ENCODE measurements around the gene CD83. TPM values are rescaled to one million over a fixed set of nuclear protein-coding genes. Genes with fewer than 3 reads are reported as not detected.

CD83 gene
- total and polyA plus RNA-seq, 9 of the 15 experiments (the other 6 are each of a cell fraction or from before 2014, with no cell fraction given), result 2.5 to 4.1 (median 3.4) TPM

DNA sequence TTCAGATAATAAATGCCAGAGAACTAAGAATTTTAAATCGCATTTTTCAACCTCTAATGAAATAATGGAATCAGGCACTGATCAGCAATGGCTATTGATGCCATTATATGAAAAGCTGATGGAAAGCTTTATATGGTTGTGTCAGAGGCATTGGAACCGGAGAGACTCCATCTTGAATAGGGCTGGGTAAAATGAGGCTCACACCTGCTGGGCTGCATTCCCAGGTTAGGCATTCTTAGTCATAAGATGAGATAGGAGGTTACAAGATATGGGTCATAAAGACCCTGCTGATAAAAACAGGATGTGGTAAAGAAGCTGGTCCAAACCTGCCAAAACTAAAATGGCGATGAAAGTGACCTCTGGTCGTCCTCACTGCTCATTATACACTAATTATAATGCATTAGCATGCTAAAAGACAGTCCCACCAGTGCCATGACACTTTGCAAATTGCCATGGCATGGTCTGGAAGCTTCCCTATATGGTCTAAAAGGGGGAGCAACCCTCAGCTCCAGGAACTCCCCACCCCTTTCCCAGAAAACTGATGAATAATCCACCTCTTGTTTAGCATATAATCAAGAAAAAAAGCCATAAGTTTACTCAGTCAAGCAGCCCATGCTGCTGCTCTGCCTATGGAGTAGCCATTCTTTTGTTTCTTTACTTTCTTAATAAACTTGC lies 40.2 kb upstream of the CD83 start (continued):
- TF ChIP-seq, protein P1, sequence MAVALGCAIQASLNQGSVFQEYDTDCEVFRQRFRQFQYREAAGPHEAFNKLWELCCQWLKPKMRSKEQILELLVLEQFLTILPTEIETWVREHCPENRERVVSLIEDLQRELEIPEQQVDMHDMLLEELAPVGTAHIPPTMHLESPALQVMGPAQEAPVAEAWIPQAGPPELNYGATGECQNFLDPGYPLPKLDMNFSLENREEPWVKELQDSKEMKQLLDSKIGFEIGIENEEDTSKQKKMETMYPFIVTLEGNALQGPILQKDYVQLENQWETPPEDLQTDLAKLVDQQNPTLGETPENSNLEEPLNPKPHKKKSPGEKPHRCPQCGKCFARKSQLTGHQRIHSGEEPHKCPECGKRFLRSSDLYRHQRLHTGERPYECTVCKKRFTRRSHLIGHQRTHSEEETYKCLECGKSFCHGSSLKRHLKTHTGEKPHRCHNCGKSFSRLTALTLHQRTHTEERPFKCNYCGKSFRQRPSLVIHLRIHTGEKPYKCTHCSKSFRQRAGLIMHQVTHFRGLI (CRISPR knock-in tag; IDR thresholded peaks at IDR 0.05), result peak; percentile 94
- TF ChIP-seq RFX7 (CRISPR knock-in tag; IDR thresholded peaks at IDR 0.05) (peak; percentile 87), BRCA1 (IDR thresholded peaks at IDR 0.05) (no peak), BRCA1 (CRISPR knock-in tag; IDR thresholded peaks at IDR 0.05) (no peak), ZNF121 (CRISPR knock-in tag; conservative IDR thresholded peaks at IDR 0.05) (no peak), ARID1B (IDR thresholded peaks at IDR 0.05) (no peak), DACH1 (IDR thresholded peaks at IDR 0.05; ENCODE audit: partially characterized antibody) (no peak), DPF2 (IDR thresholded peaks at IDR 0.05) (peak; percentile 43; the same call in 1 of the 2 replicates), IRF1 (CRISPR knock-in tag; IDR thresholded peaks at IDR 0.05; ENCODE audit: borderline replicate concordance) (no peak), HNRNPK (IDR thresholded peaks at IDR 0.05; ENCODE audit: low read depth, low read length, poor library complexity, severe bottlenecking) (no peak), LARP7 (IDR thresholded peaks at IDR 0.05) (no peak), CC2D1A (IDR thresholded peaks at IDR 0.05) (no peak), FOXM1 (IDR thresholded peaks at IDR 0.05; ENCODE audit: low read depth) (no peak), FOXM1 (CRISPR knock-in tag; IDR thresholded peaks at IDR 0.05; ENCODE audit: low read depth) (no peak), CEBPB (tag; IDR thresholded peaks at IDR 0.05) (no peak), TCFL5 (CRISPR knock-in tag; conservative IDR thresholded peaks at IDR 0.05) (peak; percentile 79), ZNF134 (CRISPR knock-in tag; conservative IDR thresholded peaks at IDR 0.05) (peak; percentile 86), HEY1 (CRISPR knock-in tag; IDR thresholded peaks at IDR 0.05; ENCODE audit: borderline replicate concordance) (peak; percentile 79; the same call in 1 of the 2 replicates), ZNF165 (CRISPR knock-in tag; IDR thresholded peaks at IDR 0.05; ENCODE audit: borderline replicate concordance) (no peak), U2AF2 (optimal IDR thresholded peaks at IDR 0.05; ENCODE audit: low read depth, low read length) (no peak), ZNF644 (tag; IDR thresholded peaks at IDR 0.05; ENCODE audit: low read depth) (peak; percentile 93), CBFA2T2 (conservative IDR thresholded peaks at IDR 0.05) (no peak), MYC (IDR thresholded peaks at IDR 0.05; ENCODE audit: low read depth, low read length) (no peak), MYC (CRISPR knock-in tag; IDR thresholded peaks at IDR 0.05; ENCODE audit: borderline replicate concordance, low read depth) (peak; percentile 54; the same call in 1 of the 2 replicates), ZNF274 (IDR thresholded peaks at IDR 0.05; ENCODE audit: borderline replicate concordance, low read depth, low read length) (no peak), PTRF (tag; IDR thresholded peaks at IDR 0.05) (peak; percentile 83)
- TF ChIP-seq, protein P2, sequence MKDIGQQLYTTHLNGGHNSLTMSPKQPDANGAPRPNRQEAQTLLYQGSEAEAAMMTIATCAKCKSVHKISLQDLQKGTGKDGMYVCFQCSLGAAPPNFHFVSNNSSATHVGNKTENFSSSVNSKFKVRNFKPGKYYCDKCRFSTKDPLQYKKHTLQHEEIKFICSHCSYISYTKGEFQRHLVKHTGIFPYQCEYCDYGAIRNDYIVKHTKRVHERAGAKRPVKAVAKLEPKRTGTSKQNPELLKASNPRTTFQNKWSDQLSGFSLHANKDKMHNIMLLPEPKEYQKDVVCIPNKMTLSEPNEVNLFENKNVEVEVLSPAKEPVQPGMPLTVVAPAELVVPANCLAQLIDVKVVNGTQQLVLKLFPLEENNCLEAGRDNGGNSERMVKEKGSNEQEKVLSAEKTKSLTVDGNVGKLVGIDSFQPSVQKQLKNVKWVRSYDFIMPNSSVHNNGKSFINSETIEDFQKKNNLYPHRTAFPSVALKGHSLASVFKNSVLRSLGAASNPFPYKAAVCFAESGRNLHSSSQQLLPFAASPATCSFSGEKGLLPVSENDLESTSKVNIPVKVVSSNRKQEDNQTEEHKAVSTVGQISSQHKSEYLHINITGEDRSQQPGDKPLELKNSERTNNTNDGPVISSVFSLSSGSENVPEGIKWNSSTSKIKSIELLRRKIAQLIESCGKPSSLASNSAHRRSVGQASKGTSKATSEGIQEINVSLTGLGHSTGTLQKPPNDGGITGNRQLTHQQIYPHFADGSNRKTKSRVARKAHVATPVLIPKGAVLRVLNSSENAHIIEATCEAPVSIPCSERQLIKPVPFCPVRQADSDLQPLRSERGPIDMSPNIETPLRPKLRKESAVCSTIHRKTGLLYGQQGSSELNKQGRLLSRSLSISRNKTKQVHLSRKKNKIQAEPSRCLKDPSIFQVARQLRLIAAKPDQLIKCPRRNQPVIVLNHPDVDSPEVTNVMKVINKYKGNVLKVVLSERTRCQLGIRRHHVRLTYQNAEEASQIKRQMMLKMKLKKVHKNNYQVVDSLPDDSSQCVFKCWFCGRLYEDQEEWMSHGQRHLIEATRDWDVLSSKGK (CRISPR knock-in tag; IDR thresholded peaks at IDR 0.05), result 0 out of 2 replicates have a peak, but pooled peaks have one; percentile 25

Data from K562 (cell line).